HG02798 (cell line): ENCODE measurements around the gene BUD13.

Source experiments
- ATAC-seq: cut with Tn5 transposase; IDR thresholded peaks from one replicate; pipeline ENCODE4 v1.9.1; 2021; ENCODE audit warnings: mild to moderate bottlenecking; ENCODE audit not compliant: unreplicated experiment, poor library complexity

The BUD13 gene

GRCh38 chr11:116725434-116726221 is 47.2 kb downstream of the BUD13 start:
- no peak for ATAC-seq

- no peak for ATAC-seq
Measured at GRCh38 chr11:116724813-116725212, 48.0 kb downstream of the BUD13 start.

- ATAC-seq = no peak
Measured at GRCh38 chr11:116723511-116723910, 49.3 kb downstream of the BUD13 start.

GRCh38 chr11:116721988-116722387 is 50.8 kb downstream of the BUD13 start:
- no peak for ATAC-seq

GRCh38 chr11:116720895-116721294 is 51.9 kb downstream of the BUD13 start:
- no peak for ATAC-seq

GRCh38 chr11:116718955-116719501 is 53.8 kb downstream of the BUD13 start:
- ATAC-seq = no peak

GRCh38 chr11:116716621-116717020 is 56.2 kb downstream of the BUD13 start:
- ATAC-seq = no peak

GRCh38 chr11:116715383-116715782 is 57.4 kb downstream of the BUD13 start:
- no peak for ATAC-seq

GRCh38 chr11:116714902-116715301 is 57.9 kb downstream of the BUD13 start:
- no peak for ATAC-seq

GRCh38 chr11:116712428-116712827 is 60.4 kb downstream of the BUD13 start:
- no peak for ATAC-seq

GRCh38 chr11:116710762-116711161 is 62.0 kb downstream of the BUD13 start:
- no peak for ATAC-seq

- ATAC-seq = no peak
Measured at GRCh38 chr11:116710001-116710674, 62.6 kb downstream of the BUD13 start.

- no peak for ATAC-seq
Measured at GRCh38 chr11:116707746-116708145, 65.0 kb downstream of the BUD13 start.

- no peak for ATAC-seq
Measured at GRCh38 chr11:116707161-116707629, 65.6 kb downstream of the BUD13 start.

- no peak for ATAC-seq
Measured at GRCh38 chr11:116703421-116703820, 69.4 kb downstream of the BUD13 start.

- no peak for ATAC-seq
Measured at GRCh38 chr11:116702772-116703385, 69.9 kb downstream of the BUD13 start.

- ATAC-seq = no peak
Measured at GRCh38 chr11:116701876-116702275, 70.9 kb downstream of the BUD13 start.

- no peak for ATAC-seq
Measured at GRCh38 chr11:116701297-116701801, 71.4 kb downstream of the BUD13 start.

GRCh38 chr11:116700586-116701220 is 72.1 kb downstream of the BUD13 start:
- no peak for ATAC-seq
